B cell (primary cell): ENCODE data around the gene HIP1. TPM values are rescaled to one million over a fixed set of nuclear protein-coding genes. Genes with fewer than 3 reads are reported as not detected.
A peak's percentile ranks its signal among the peaks of the same experiment; 100 is the strongest.

Experiments
- ATAC-seq: fragments of 200-7000 bp; cut with Tn5 transposase; one replicate; pipeline ENCODE4 v1.10.0; 2021; ENCODE audit warnings: low read depth, mild to moderate bottlenecking, moderate number of reproducible peaks, moderate library complexity
- CTCF ChIA-PET: fragments of 350-600 bp; sonication (Branson Sonifier 250); formaldehyde crosslinking; loops from one replicate; lab custom pipeline; 2021; ENCODE audit warnings: antibody characterized with exemption, inconsistent platforms; lab: Charles Lee
- POLR2A ChIA-PET: fragments of 350-600 bp; sonication (Branson Sonifier 250); formaldehyde crosslinking; loops from one replicate; lab custom pipeline; 2021; ENCODE audit warnings: antibody characterized with exemption; lab: Charles Lee
- DNase-seq: peaks from one replicate; pipeline ENCODE4 v3.0.0; 2013
- H2AFZ ChIP-seq: 2 replicates; pipeline ENCODE4 v1.6.1; 2012; ENCODE audit warnings: mild to moderate bottlenecking, low read depth, low read length; ENCODE audit not compliant: insufficient read depth, poor library complexity, severe bottlenecking
- H3K27ac ChIP-seq, 2 donors: 1 replicate in 1 of 2; 2 replicates in 1 of 2; pipeline ENCODE4 v1.5.1; 2012 to 2013; ENCODE audit warnings: low read length in 2 of 2, mild to moderate bottlenecking in 2 of 2, moderate library complexity in 1 of 2
- H3K27me3 ChIP-seq, 4 experiments: fragments of 200-600 bp in 1 of 4; sonication (generic) in 1 of 4; replicated peaks in 1 of 4; 1 replicate in 2 of 4; 2 replicates in 2 of 4; pipeline versions ENCODE4 v1.6.1 to v1.7.0; 2013 to 2016; ENCODE audit warnings: low read length in 3 of 4, mild to moderate bottlenecking in 2 of 4, mixed read lengths in 1 of 4, moderate library complexity in 1 of 4; ENCODE audit not compliant: insufficient read depth in 4 of 4, control insufficient read depth in 3 of 4; ENCODE audit errors: control extremely low read depth in 1 of 4
- H3K36me3 ChIP-seq, 2 experiments: replicated peaks in 1 of 2; 1 replicate in 1 of 2; 2 replicates in 1 of 2; pipeline versions ENCODE4 v1.6.1 to v1.7.1; 2013; ENCODE audit warnings: low read length in 1 of 2; ENCODE audit not compliant: insufficient read depth in 2 of 2, control insufficient read depth in 1 of 2; ENCODE audit errors: control extremely low read depth in 1 of 2, extremely low read depth in 1 of 2
- H3K4me1 ChIP-seq, 2 donors: fragments of 200-600 bp in 1 of 2; sonication (generic) in 1 of 2; 1 replicate in 1 of 2; 2 replicates in 1 of 2; pipeline versions ENCODE4 v1.5.1 to v1.6.1; 2013 to 2017; ENCODE audit warnings: low read length in 2 of 2; ENCODE audit not compliant: control insufficient read depth in 2 of 2, insufficient read depth in 2 of 2
- H3K4me2 ChIP-seq: replicated peaks from 2 replicates; pipeline ENCODE3; 2012; ENCODE audit warnings: mild to moderate bottlenecking, low read depth, low read length; ENCODE audit not compliant: poor library complexity, severe bottlenecking
- H3K4me3 ChIP-seq, 5 experiments: fragments of 200-600 bp in 1 of 5; sonication (generic) in 1 of 5; 1 replicate in 3 of 5; 2 replicates in 2 of 5; pipeline versions ENCODE4 v1.5.1 to v1.7.0; 2011 to 2016; ENCODE audit warnings: low read length in 4 of 5, mild to moderate bottlenecking in 4 of 5, low read depth in 2 of 5, control low read depth in 1 of 5, moderate library complexity in 1 of 5; ENCODE audit not compliant: insufficient read depth in 1 of 5; ENCODE audit errors: control extremely low read depth in 1 of 5, extremely low read depth in 1 of 5
- H3K79me2 ChIP-seq: fragments of 200-600 bp; sonication (generic); one replicate; pipeline ENCODE4 v1.6.0; 2016; ENCODE audit warnings: low read length; ENCODE audit not compliant: control insufficient read depth, insufficient read depth
- H3K9ac ChIP-seq: fragments of 200-600 bp; sonication (generic); 2 replicates; pipeline ENCODE4 v1.6.1; 2017; ENCODE audit warnings: mild to moderate bottlenecking, low read length, moderate library complexity
- H3K9me3 ChIP-seq, 3 donors: one replicate each; pipeline versions ENCODE4 v1.6.1 to v1.7.1; 2013; ENCODE audit warnings: low read length in 2 of 3; ENCODE audit not compliant: control insufficient read depth in 2 of 3, insufficient read depth in 1 of 3; ENCODE audit errors: control extremely low read depth in 1 of 3
- H4K20me1 ChIP-seq: 2 replicates; pipeline ENCODE4 v1.6.0; 2012; ENCODE audit warnings: mild to moderate bottlenecking, low read length; ENCODE audit not compliant: insufficient read depth, control insufficient read depth, poor library complexity, severe bottlenecking
- H3K27ac Mint-ChIP-seq: one replicate; pipeline ENCODE4 v1.8.0; 2021; ENCODE audit warnings: mixed read lengths
- H3K27me3 Mint-ChIP-seq: one replicate; pipeline ENCODE4 v1.8.0; 2021; ENCODE audit warnings: mixed read lengths
- H3K4me1 Mint-ChIP-seq: one replicate; pipeline ENCODE4 v1.8.0; 2021; ENCODE audit warnings: mixed read lengths
- H3K4me3 Mint-ChIP-seq: one replicate; pipeline ENCODE4 v1.8.0; 2021; ENCODE audit warnings: mixed read lengths
- H3K9me3 Mint-ChIP-seq: one replicate; pipeline ENCODE4 v1.8.0; 2022; ENCODE audit warnings: mixed read lengths; ENCODE audit not compliant: insufficient read depth
- EZH2 ChIP-seq: IDR thresholded peaks from 2 replicates; pipeline ENCODE4 v1.6.1; 2012; ENCODE audit warnings: borderline replicate concordance, low read depth, mild to moderate bottlenecking, moderate library complexity, low read length; ENCODE audit not compliant: insufficient read depth, poor library complexity, severe bottlenecking
- WGBS: methylation state at CpG from one replicate; pipeline ENCODE4 v1.1.5; 2013; ENCODE audit warnings: missing lambda C conversion rate; ENCODE audit not compliant: insufficient coverage; 5-methylcytosine and 5-hydroxymethylcytosine counted together
- intact Hi-C: fragments of 100-400 bp; cut with micrococcal nuclease; formaldehyde crosslinking; loops from one replicate; pipeline ENCODE4 v1.10.0; 2022
- polyA plus RNA-seq: library from polyadenylated mRNA; depleted of rRNA; stranded (reverse); fragments of >200 nt; gene quantifications from 2 replicates; pipeline ENCODE4 v1.2.3, GENCODE V29; 2012
- total RNA-seq, 2 donors: library from RNA; stranded (reverse); fragments of 120-200 nt in 1 of 2; gene quantifications; 1 replicate in 1 of 2; 2 replicates in 1 of 2; pipeline versions ENCODE4 v1.2.3 to v1.2.4, GENCODE V29; 2013 to 2022
- TF ChIP-seq, protein P1 (sequence below): fragments of 200-600 bp; IDR thresholded peaks from one replicate; pipeline ENCODE4 v1.8.0; 2022; ENCODE audit warnings: antibody characterized with exemption, mild to moderate bottlenecking

HIP1 gene
- total and polyA plus RNA-seq, 2 donors (not counting 1 experiment from before 2014, with no cell fraction given) = 6.5 to 16.7 TPM

- no peak overlapping the region for H2AFZ ChIP-seq
- ATAC-seq = no peak
- Mint-ChIP-seq H3K9me3 (no peaks in the 10 kb centered on the region), H3K4me1 (peaks cover 37% of the 10 kb centered on the region), H3K4me3 (peak overlapping the region; percentile 81), H3K27ac (peak overlapping the region; percentile 85), H3K27me3 (no peaks in the 10 kb centered on the region)
- H3K4me2 ChIP-seq = peak overlapping the region; percentile 56
- no peaks in the 10 kb centered on the region for H3K9me3 ChIP-seq
- H3K27me3 ChIP-seq = no peaks in the 10 kb centered on the region
- WGBS = 12% methylated on average over 9 of the region's 13 CpGs
- POLR2A ChIA-PET = interaction anchor here (0.7 to 1.1 kb wide), 2 partner anchors 9 to 21 kb away, joined by 3 to 4 read pairs; no protein-coding TSS in a partner anchor
- peak overlapping the region; percentile 23 to 95 for H3K27ac ChIP-seq
- peaks cover 31 to 38% of the 10 kb centered on the region in 2 donors for H3K4me1 ChIP-seq
- intact Hi-C loops = no loop called here
- H4K20me1 ChIP-seq = no peaks in the 10 kb centered on the region
- peak overlapping the region in 2 of 5 experiments; percentile 7 to 19 for H3K4me3 ChIP-seq
- H3K36me3 ChIP-seq = no peaks in the 10 kb centered on the region
- peak overlapping the region; percentile 31 for H3K9ac ChIP-seq
- peaks cover 17% of the 10 kb centered on the region for H3K79me2 ChIP-seq
- CTCF ChIA-PET = interaction anchor here (0.6 to 6.0 kb wide), 7 partner anchors 8 to 677 kb away, joined by 3 to 36 read pairs (median 3); no protein-coding TSS in a partner anchor
- DNase-seq = peak; percentile 73
- TF ChIP-seq EZH2 = no peak
- TF ChIP-seq, protein P1, sequence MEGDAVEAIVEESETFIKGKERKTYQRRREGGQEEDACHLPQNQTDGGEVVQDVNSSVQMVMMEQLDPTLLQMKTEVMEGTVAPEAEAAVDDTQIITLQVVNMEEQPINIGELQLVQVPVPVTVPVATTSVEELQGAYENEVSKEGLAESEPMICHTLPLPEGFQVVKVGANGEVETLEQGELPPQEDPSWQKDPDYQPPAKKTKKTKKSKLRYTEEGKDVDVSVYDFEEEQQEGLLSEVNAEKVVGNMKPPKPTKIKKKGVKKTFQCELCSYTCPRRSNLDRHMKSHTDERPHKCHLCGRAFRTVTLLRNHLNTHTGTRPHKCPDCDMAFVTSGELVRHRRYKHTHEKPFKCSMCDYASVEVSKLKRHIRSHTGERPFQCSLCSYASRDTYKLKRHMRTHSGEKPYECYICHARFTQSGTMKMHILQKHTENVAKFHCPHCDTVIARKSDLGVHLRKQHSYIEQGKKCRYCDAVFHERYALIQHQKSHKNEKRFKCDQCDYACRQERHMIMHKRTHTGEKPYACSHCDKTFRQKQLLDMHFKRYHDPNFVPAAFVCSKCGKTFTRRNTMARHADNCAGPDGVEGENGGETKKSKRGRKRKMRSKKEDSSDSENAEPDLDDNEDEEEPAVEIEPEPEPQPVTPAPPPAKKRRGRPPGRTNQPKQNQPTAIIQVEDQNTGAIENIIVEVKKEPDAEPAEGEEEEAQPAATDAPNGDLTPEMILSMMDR = no peak
Observed at GRCh38 chr7:75740846-75741497, 2.2 kb upstream of the HIP1 start.
